ENCODE measurements around the gene RHEBL1. TPM values are rescaled to one million over a fixed set of nuclear protein-coding genes. Genes with fewer than 3 reads are reported as not detected.

Gene RHEBL1
- total RNA-seq, 1 donor from 2014 or later, result 0.10 TPM

- no peak for DNase-seq (ENCODE audit: low read depth)
Measured at GRCh38 chr12:49037111-49037946, 32.5 kb downstream of the RHEBL1 start.

- DNase-seq (ENCODE audit: low read depth), result no peak
Measured at GRCh38 chr12:49036029-49036428, 33.8 kb downstream of the RHEBL1 start.

- no peak for DNase-seq (ENCODE audit: low read depth)
Measured at GRCh38 chr12:49034286-49034622, 35.5 kb downstream of the RHEBL1 start.

- DNase-seq (ENCODE audit: low read depth), result no peak
Measured at GRCh38 chr12:49033611-49034285, 36.0 kb downstream of the RHEBL1 start.

GRCh38 chr12:49032679-49033447, 36.9 kb downstream of the RHEBL1 start:
- no peak for DNase-seq (ENCODE audit: low read depth)

- DNase-seq (ENCODE audit: low read depth), result no peak
Measured at GRCh38 chr12:49032276-49032675, 37.5 kb downstream of the RHEBL1 start.

- no peak for DNase-seq (ENCODE audit: low read depth)
Measured at GRCh38 chr12:49031573-49032161, 38.1 kb downstream of the RHEBL1 start.

- no peak for DNase-seq (ENCODE audit: low read depth)
Measured at GRCh38 chr12:49030714-49031572, 38.8 kb downstream of the RHEBL1 start.

GRCh38 chr12:49030119-49030518, 39.7 kb downstream of the RHEBL1 start:
- DNase-seq (ENCODE audit: low read depth), result no peak

GRCh38 chr12:49028666-49029275, 41.0 kb downstream of the RHEBL1 start:
- DNase-seq (ENCODE audit: low read depth), result no peak

GRCh38 chr12:49027846-49028555, 41.8 kb downstream of the RHEBL1 start:
- no peak for DNase-seq (ENCODE audit: low read depth)

- DNase-seq (ENCODE audit: low read depth), result no peak
Measured at GRCh38 chr12:49026678-49027480, 42.9 kb downstream of the RHEBL1 start.

- DNase-seq (ENCODE audit: low read depth), result no peak
Measured at GRCh38 chr12:49026101-49026500, 43.7 kb downstream of the RHEBL1 start.

GRCh38 chr12:49025463-49025862, 44.3 kb downstream of the RHEBL1 start:
- no peak for DNase-seq (ENCODE audit: low read depth)

GRCh38 chr12:49024543-49024942, 45.2 kb downstream of the RHEBL1 start:
- DNase-seq (ENCODE audit: low read depth), result no peak

GRCh38 chr12:49023812-49024211, 46.0 kb downstream of the RHEBL1 start:
- no peak for DNase-seq (ENCODE audit: low read depth)

- no peak for DNase-seq (ENCODE audit: low read depth)
Measured at GRCh38 chr12:49022558-49023178, 47.1 kb downstream of the RHEBL1 start.

- no peak for DNase-seq (ENCODE audit: low read depth)
Measured at GRCh38 chr12:49021292-49021915, 48.4 kb downstream of the RHEBL1 start.
